Right atrium auricular region (tissue), 2 donors: ENCODE measurements around the gene TMEM178B. TPM values are rescaled to one million over a fixed set of nuclear protein-coding genes. Genes with fewer than 3 reads are reported as not detected.

Source experiments
- DNase-seq: peaks from one replicate; pipeline ENCODE4 v3.0.0-alpha.2; 2019; ENCODE audit warnings: low spot score
- H3K27ac ChIP-seq, 2 donors: fragments of 200-600 bp; sonication (generic); 1 replicate in 1 of 2; 2 replicates in 1 of 2; pipeline ENCODE4 v1.5.1; 2016 to 2019
- H3K27me3 ChIP-seq, 2 donors: fragments of 200-600 bp; sonication (generic); one replicate each; pipeline versions ENCODE4 v1.5.1 to v1.6.0; 2017 to 2019
- H3K36me3 ChIP-seq: fragments of 200-600 bp; sonication (generic); one replicate; pipeline ENCODE4 v1.5.1; 2016
- H3K4me1 ChIP-seq, 2 donors: fragments of 200-600 bp; sonication (generic); one replicate each; pipeline versions ENCODE4 v1.5.1 to v1.6.0; 2017 to 2019
- H3K4me3 ChIP-seq, 2 donors: fragments of 200-600 bp; sonication (generic); 1 replicate in 1 of 2; 2 replicates in 1 of 2; pipeline ENCODE4 v1.5.1; 2017 to 2019; ENCODE audit warnings: mild to moderate bottlenecking in 1 of 2, moderate library complexity in 1 of 2
- H3K9me3 ChIP-seq, 2 donors: fragments of 200-600 bp; sonication (generic); one replicate each; pipeline ENCODE4 v1.5.1; 2019
- CTCF ChIP-seq, 2 donors: fragments of 200-600 bp; sonication (generic); IDR thresholded peaks; one replicate each; pipeline ENCODE4 v1.5.1; 2019; ENCODE audit warnings: antibody characterized with exemption in 2 of 2
- total RNA-seq, 2 donors: library from RNA; depleted of rRNA; stranded (reverse); fragments of >200 nt; gene quantifications; one replicate each; pipeline ENCODE4 v1.1.0, GENCODE V29; 2016

TMEM178B gene
- total RNA-seq, 2 donors from 2014 or later, result 15.8 to 48.7 TPM

GRCh38 chr7:141480953-141481352 lies 407.1 kb downstream of the TMEM178B start:
- no peak for TF ChIP-seq CTCF (IDR thresholded peaks at IDR 0.05)
- no peak for DNase-seq
- peaks cover 0 to 7% of the 10 kb centered on the region in 2 donors for H3K4me1 ChIP-seq

GRCh38 chr7:141481971-141482370 lies 408.1 kb downstream of the TMEM178B start:
- no peak for DNase-seq
- no peak for TF ChIP-seq CTCF (IDR thresholded peaks at IDR 0.05)
- Histone ChIP-seq H3K36me3 (no peaks in the 10 kb centered on the region), H3K4me1 (peaks cover 0 to 7% of the 10 kb centered on the region in 2 donors), H3K9me3 (no peaks in the 10 kb centered on the region), H3K27me3 (no peaks in the 10 kb centered on the region), H3K4me3 (no peak overlapping the region), H3K27ac (no peak overlapping the region)

More at GRCh38 chr7:141480953-141481352, 407.1 kb downstream of the TMEM178B start:
- Histone ChIP-seq H3K9me3 (no peaks in the 10 kb centered on the region), H3K27ac (no peak overlapping the region), H3K27me3 (no peaks in the 10 kb centered on the region), H3K36me3 (no peaks in the 10 kb centered on the region), H3K4me3 (no peak overlapping the region)

GRCh38 chr7:141483044-141483443 lies 409.2 kb downstream of the TMEM178B start:
- Histone ChIP-seq H3K9me3 (no peaks in the 10 kb centered on the region), H3K4me1 (no peaks in the 10 kb centered on the region), H3K27me3 (no peaks in the 10 kb centered on the region), H3K4me3 (no peak overlapping the region), H3K36me3 (no peaks in the 10 kb centered on the region), H3K27ac (no peak overlapping the region)
- no peak for TF ChIP-seq CTCF (IDR thresholded peaks at IDR 0.05)
- no peak for DNase-seq

GRCh38 chr7:141484907-141485306 lies 411.0 kb downstream of the TMEM178B start:
- H3K4me3 ChIP-seq, result no peak overlapping the region
- no peaks in the 10 kb centered on the region for H3K36me3 ChIP-seq
- no peak for DNase-seq
- H3K9me3 ChIP-seq, result no peaks in the 10 kb centered on the region
- no peak for TF ChIP-seq CTCF (IDR thresholded peaks at IDR 0.05)
- no peaks in the 10 kb centered on the region for H3K27me3 ChIP-seq
- no peaks in the 10 kb centered on the region for H3K4me1 ChIP-seq
- no peak overlapping the region for H3K27ac ChIP-seq

- H3K36me3 ChIP-seq, result no peaks in the 10 kb centered on the region
- TF ChIP-seq CTCF (IDR thresholded peaks at IDR 0.05), result no peak
- no peaks in the 10 kb centered on the region for H3K4me1 ChIP-seq
Observed at GRCh38 chr7:141486959-141487358, 413.1 kb downstream of the TMEM178B start.

GRCh38 chr7:141490474-141490873 lies 416.6 kb downstream of the TMEM178B start:
- Histone ChIP-seq H3K4me1 (peaks cover 0 to 6% of the 10 kb centered on the region in 2 donors), H3K9me3 (no peaks in the 10 kb centered on the region), H3K27me3 (no peaks in the 10 kb centered on the region), H3K27ac (no peak overlapping the region), H3K4me3 (no peak overlapping the region), H3K36me3 (no peaks in the 10 kb centered on the region)
- no peak for TF ChIP-seq CTCF (IDR thresholded peaks at IDR 0.05)
- DNase-seq, result no peak

More at GRCh38 chr7:141486959-141487358, 413.1 kb downstream of the TMEM178B start:
- Histone ChIP-seq H3K9me3 (no peaks in the 10 kb centered on the region), H3K4me3 (no peak overlapping the region), H3K27ac (no peak overlapping the region), H3K27me3 (no peaks in the 10 kb centered on the region)
- no peak for DNase-seq
